Body of pancreas (tissue), 4 donors: ENCODE data around the gene PTPN12.
"Not testable (repeated sequence)": the region's sequence is repeated elsewhere in the genome, so short reads cannot be mapped to it uniquely, and the experiment has no call there.

Experiments
- POLR2A ChIP-seq, 3 donors: fragments of 450-650 bp; IDR thresholded peaks; one replicate each; pipeline ENCODE4 v1.6.1; 2016; ENCODE audit warnings: antibody characterized with exemption in 3 of 3, mild to moderate bottlenecking in 2 of 3
- TF ChIP-seq, protein P1 (sequence below), 7 experiments: fragments of 450-650 bp in 4 of 7; fragments of 200-600 bp in 3 of 7; sonication (generic) in 3 of 7; IDR thresholded peaks; one replicate each; pipeline ENCODE4 v1.5.1; 2016 to 2019; ENCODE audit warnings: antibody characterized with exemption in 7 of 7

DNA sequence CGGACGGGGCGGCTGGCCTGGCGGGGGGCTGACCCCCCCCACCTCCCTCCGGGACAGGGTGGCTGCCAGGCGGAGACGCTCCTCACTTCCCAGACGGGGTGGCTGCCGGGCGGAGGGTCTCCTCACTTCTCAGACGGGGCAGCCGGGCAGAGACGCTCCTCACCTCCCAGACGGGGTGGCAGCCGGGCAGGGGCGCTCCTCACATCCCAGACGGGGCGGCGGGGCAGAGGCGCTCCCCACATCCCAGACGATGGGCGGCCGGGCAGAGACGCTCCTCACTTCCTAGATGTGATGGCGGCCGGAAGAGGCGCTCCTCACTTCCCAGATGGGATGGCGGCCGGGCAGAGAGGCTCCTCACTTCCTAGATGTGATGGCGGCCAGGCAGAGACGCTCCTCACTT is 3.0 kb upstream of the PTPN12 start:
- TF ChIP-seq, protein P1, sequence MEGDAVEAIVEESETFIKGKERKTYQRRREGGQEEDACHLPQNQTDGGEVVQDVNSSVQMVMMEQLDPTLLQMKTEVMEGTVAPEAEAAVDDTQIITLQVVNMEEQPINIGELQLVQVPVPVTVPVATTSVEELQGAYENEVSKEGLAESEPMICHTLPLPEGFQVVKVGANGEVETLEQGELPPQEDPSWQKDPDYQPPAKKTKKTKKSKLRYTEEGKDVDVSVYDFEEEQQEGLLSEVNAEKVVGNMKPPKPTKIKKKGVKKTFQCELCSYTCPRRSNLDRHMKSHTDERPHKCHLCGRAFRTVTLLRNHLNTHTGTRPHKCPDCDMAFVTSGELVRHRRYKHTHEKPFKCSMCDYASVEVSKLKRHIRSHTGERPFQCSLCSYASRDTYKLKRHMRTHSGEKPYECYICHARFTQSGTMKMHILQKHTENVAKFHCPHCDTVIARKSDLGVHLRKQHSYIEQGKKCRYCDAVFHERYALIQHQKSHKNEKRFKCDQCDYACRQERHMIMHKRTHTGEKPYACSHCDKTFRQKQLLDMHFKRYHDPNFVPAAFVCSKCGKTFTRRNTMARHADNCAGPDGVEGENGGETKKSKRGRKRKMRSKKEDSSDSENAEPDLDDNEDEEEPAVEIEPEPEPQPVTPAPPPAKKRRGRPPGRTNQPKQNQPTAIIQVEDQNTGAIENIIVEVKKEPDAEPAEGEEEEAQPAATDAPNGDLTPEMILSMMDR (IDR thresholded peaks at IDR 0.05), result not testable (repeated sequence)
- not testable (repeated sequence) for TF ChIP-seq POLR2A (IDR thresholded peaks at IDR 0.05)
